ACC112 (cell line): ENCODE measurements around the gene DNM3.

Source experiments
- H2AFZ ChIP-seq: fragments of 200-600 bp; sonication (generic); one replicate; pipeline ENCODE4 v1.6.0; 2017; ENCODE audit warnings: antibody characterized with exemption, low read length; ENCODE audit not compliant: unreplicated experiment
- H3K27ac ChIP-seq: fragments of 200-600 bp; sonication (generic); 2 replicates; pipeline ENCODE4 v1.5.1; 2014; ENCODE audit warnings: low read depth, mild to moderate bottlenecking, antibody characterized with exemption, low read length, moderate library complexity
- H3K27me3 ChIP-seq: fragments of 200-600 bp; sonication (generic); 2 replicates; pipeline ENCODE4 v1.6.1; 2014; ENCODE audit warnings: mild to moderate bottlenecking, antibody characterized with exemption, low read length, moderate library complexity, mixed read lengths; ENCODE audit not compliant: insufficient read depth
- H3K36me3 ChIP-seq: fragments of 200-600 bp; sonication (generic); 2 replicates; pipeline ENCODE4 v1.6.1; 2016; ENCODE audit warnings: mild to moderate bottlenecking, antibody characterized with exemption, low read length, moderate library complexity, mixed read lengths; ENCODE audit not compliant: insufficient read depth
- H3K4me1 ChIP-seq: fragments of 200-600 bp; sonication (generic); one replicate; pipeline ENCODE4 v1.6.1; 2016; ENCODE audit warnings: low read length, mixed read lengths; ENCODE audit not compliant: insufficient read depth, unreplicated experiment, control insufficient read depth
- H3K4me3 ChIP-seq: fragments of 200-600 bp; sonication (generic); 2 replicates; pipeline ENCODE4 v1.5.1; 2014; ENCODE audit warnings: mild to moderate bottlenecking, low read depth, low read length
- H3K79me2 ChIP-seq: fragments of 200-600 bp; sonication (generic); one replicate; pipeline ENCODE4 v1.6.0; 2016; ENCODE audit warnings: low read length; ENCODE audit not compliant: control insufficient read depth, unreplicated experiment, insufficient read depth

DNM3 gene

DNA sequence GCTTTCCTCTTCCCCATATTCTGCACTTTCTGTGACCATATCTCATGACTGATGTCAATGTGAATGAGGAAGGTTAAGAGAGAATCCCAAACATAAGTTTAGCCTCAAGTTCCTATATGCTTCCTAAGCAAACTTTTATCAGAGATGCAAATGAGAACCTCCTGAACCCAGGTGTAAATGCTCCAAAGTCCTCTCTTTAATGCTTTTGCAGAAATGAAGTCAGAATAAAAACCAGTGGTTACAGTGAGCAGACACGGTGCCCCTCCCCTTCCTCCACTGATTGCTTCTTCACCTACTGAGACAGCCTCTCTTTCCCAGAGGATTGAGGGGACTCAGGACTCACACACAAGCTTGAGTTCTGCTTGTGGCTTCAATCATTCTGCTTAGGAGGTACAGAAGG lies 614.2 kb downstream of the DNM3 start:
- Histone ChIP-seq H2AFZ (no peak overlapping the region), H3K79me2 (no peaks in the 10 kb centered on the region), H3K36me3 (no peaks in the 10 kb centered on the region), H3K4me3 (no peak overlapping the region), H3K27ac (no peak overlapping the region), H3K4me1 (peaks cover 10% of the 10 kb centered on the region), H3K27me3 (no peaks in the 10 kb centered on the region)

DNA sequence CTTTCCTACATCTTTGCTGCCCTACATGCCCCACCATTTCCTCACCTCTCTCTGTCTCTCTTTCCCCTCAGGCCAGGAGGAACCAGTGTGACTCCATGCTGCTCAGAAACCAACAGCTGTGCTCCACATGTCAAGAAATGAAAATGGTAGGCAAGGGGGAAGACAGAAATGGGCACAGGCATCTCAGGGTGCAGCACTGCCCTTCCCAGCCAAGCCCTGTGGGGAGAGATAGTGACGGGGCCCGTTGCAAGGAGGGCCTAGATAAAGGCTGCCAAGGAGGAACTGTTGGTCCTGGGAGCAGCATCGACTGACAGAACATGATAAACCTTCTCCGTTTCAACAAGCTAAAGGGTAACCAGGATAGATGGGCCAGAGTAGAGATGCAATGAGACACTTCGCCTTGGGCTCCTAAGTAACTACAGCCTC lies 615.1 kb downstream of the DNM3 start:
- peaks cover 2% of the 10 kb centered on the region for H3K4me1 ChIP-seq
- H3K36me3 ChIP-seq, result no peaks in the 10 kb centered on the region
- no peak overlapping the region for H3K27ac ChIP-seq
- no peak overlapping the region for H2AFZ ChIP-seq
- H3K27me3 ChIP-seq, result no peaks in the 10 kb centered on the region
- no peaks in the 10 kb centered on the region for H3K79me2 ChIP-seq
- no peak overlapping the region for H3K4me3 ChIP-seq

DNA sequence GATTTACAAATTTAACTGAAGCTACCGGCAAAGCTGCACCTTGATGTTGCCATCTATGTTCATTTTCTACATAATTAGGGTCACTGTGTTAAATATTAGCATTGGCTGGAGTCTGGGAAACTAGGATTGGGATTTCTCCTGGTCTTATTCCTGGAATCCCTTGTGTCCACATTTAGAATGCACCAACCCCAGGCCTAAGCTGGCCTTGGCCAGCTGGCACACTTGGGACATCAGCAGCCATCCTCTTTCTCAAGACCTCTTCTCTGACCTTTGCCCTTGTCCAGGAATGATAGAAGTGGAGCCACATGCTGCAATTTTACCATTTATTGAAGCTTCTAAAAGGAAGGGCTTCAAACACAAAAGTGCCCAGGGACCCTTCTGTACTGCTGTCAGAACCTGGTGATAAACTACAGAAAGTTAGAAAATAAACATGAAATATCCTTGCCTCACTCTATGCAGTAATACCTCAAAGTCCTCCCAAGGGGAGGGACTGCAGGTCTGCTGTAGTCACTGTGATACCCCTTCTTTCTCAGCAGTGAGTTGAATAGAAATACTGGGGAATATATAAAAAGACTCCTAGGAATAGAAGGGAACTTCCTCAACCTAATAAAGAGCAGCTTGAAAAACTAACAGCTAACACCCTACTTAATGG lies 616.3 kb downstream of the DNM3 start:
- Histone ChIP-seq H3K4me3 (no peak overlapping the region), H2AFZ (no peak overlapping the region), H3K27me3 (no peaks in the 10 kb centered on the region), H3K36me3 (no peaks in the 10 kb centered on the region), H3K79me2 (no peaks in the 10 kb centered on the region), H3K27ac (no peak overlapping the region), H3K4me1 (no peaks in the 10 kb centered on the region)

DNA sequence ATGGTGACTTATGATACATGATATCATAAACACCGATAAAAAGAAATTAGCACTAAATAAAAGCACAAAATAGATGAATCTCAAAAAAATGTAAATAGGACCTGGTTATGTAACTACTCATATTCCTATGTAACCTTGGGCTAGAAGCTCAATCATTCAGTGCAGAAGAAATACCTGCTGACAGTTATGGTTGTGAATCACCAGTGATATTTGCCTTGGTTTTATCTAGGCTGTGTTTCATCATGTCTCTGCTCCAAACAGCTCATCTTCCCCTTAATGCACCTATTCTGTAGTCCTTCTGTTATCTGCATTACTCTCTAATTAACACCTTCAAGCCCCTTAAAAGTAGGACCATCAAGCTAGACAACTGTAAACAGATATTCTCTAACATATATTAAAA lies 618.9 kb downstream of the DNM3 start:
- H3K79me2 ChIP-seq, result no peaks in the 10 kb centered on the region
- no peak overlapping the region for H2AFZ ChIP-seq
- H3K4me3 ChIP-seq, result no peak overlapping the region
- H3K4me1 ChIP-seq, result no peaks in the 10 kb centered on the region
- no peaks in the 10 kb centered on the region for H3K36me3 ChIP-seq
- H3K27me3 ChIP-seq, result no peaks in the 10 kb centered on the region
- H3K27ac ChIP-seq, result no peak overlapping the region

DNA sequence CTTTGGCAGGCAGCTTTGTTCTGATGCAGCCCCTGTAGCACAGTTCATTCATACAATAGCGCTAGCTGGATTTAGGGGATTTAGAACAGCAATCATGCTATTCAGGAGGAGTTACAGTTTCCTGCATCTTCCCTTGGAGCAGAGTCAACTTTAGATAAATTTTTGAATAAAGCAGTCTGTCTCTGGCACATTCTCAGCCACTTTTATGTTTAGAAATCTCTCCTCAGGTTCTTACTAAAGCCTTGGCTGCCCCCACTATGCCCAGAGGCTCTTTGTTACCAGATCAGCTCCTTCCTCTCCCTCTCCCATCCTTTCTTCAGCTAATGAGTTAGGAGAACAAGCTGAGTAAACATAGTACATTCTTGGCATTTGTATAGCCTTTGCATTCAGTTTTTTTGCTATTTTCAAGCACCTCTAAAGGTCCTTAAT lies 619.6 kb downstream of the DNM3 start:
- Histone ChIP-seq H3K27ac (no peak overlapping the region), H3K36me3 (no peaks in the 10 kb centered on the region), H3K27me3 (no peaks in the 10 kb centered on the region), H3K4me3 (no peak overlapping the region), H3K4me1 (no peaks in the 10 kb centered on the region), H2AFZ (no peak overlapping the region), H3K79me2 (no peaks in the 10 kb centered on the region)
